Lung (tissue), 12 donors: Measurements from ENCODE around the gene COL25A1. TPM values are rescaled to one million over a fixed set of nuclear protein-coding genes. Genes with fewer than 3 reads are reported as not detected.

ENCODE experiments used
- ATAC-seq: fragments of 200-7000 bp; cut with Tn5 transposase; one replicate; pipeline ENCODE4 v1.9.1; 2020; ENCODE audit warnings: moderate number of reproducible peaks; ENCODE audit not compliant: insufficient read depth, low FRiP score
- DNase-seq, 3 donors: peaks; one replicate each; pipeline ENCODE4 v3.0.0-alpha.2; 2013 to 2017
- H3K27ac ChIP-seq, 2 donors: one replicate each; pipeline ENCODE4 v1.5.1; 2013; ENCODE audit warnings: mild to moderate bottlenecking in 2 of 2, moderate library complexity in 2 of 2, control low read depth in 1 of 2, inconsistent platforms in 1 of 2, low read depth in 1 of 2, low read length in 1 of 2
- H3K27me3 ChIP-seq, 3 donors: one replicate each; pipeline ENCODE4 v1.5.1; 2013; ENCODE audit warnings: low read length in 2 of 3; ENCODE audit not compliant: control insufficient read depth in 3 of 3, insufficient read depth in 3 of 3
- H3K36me3 ChIP-seq, 4 donors: one replicate each; pipeline ENCODE4 v1.5.1; 2013; ENCODE audit warnings: low read length in 4 of 4, mild to moderate bottlenecking in 1 of 4, moderate library complexity in 1 of 4; ENCODE audit not compliant: control insufficient read depth in 4 of 4, insufficient read depth in 4 of 4
- H3K4me1 ChIP-seq, 5 donors: one replicate each; pipeline ENCODE4 v1.5.1; 2013; ENCODE audit warnings: low read length in 5 of 5, mild to moderate bottlenecking in 2 of 5, moderate library complexity in 1 of 5; ENCODE audit not compliant: control insufficient read depth in 5 of 5, insufficient read depth in 5 of 5
- H3K4me3 ChIP-seq: one replicate; pipeline ENCODE4 v1.5.1; 2013; ENCODE audit warnings: mild to moderate bottlenecking, control low read depth, moderate library complexity
- H3K9ac ChIP-seq, 2 donors: one replicate each; pipeline ENCODE4 v1.5.1; 2013; ENCODE audit warnings: low read length in 2 of 2, control low read depth in 1 of 2; ENCODE audit not compliant: insufficient read depth in 1 of 2
- H3K9me3 ChIP-seq, 4 donors: one replicate each; pipeline ENCODE4 v1.5.1; 2013; ENCODE audit warnings: low read length in 3 of 4, mild to moderate bottlenecking in 1 of 4, moderate library complexity in 1 of 4; ENCODE audit not compliant: control insufficient read depth in 4 of 4, insufficient read depth in 3 of 4
- WGBS, 2 donors: extraction: QIAGEN DNeasy Blood & Tissue Kit; methylation state at CpG; one replicate each; pipeline ENCODE4 v1.1.7; 2013; 5-methylcytosine and 5-hydroxymethylcytosine counted together
- polyA plus RNA-seq, 2 donors: library from polyadenylated mRNA; stranded (reverse); fragments of 200-250 nt; gene quantifications; one replicate each; pipeline ENCODE4 v1.2.1, GENCODE V29; 2013
- total RNA-seq, 2 donors: library from RNA; depleted of rRNA in 1 of 2; stranded (reverse); fragments of >200 nt in 1 of 2; gene quantifications; one replicate each; pipeline ENCODE4 v1.2.1, GENCODE V29; 2014 to 2021
- TF ChIP-seq, protein P1 (sequence below): IDR thresholded peaks from 2 replicates; pipeline ENCODE4 v1.5.1; 2012; ENCODE audit warnings: mild to moderate bottlenecking; ENCODE audit errors: control extremely low read depth, extremely low read depth
- donor health status: control.
- donor health status: control.
- donor health status: Bipolar disorder and iron deficiency.
- donor health status: healthy.
- donor health status: DM: yes; HTN: yes; CAD: no.

The COL25A1 gene
- total and polyA plus RNA-seq, 4 donors = 0.06 to 3.5 (median 1.8) TPM

DNA sequence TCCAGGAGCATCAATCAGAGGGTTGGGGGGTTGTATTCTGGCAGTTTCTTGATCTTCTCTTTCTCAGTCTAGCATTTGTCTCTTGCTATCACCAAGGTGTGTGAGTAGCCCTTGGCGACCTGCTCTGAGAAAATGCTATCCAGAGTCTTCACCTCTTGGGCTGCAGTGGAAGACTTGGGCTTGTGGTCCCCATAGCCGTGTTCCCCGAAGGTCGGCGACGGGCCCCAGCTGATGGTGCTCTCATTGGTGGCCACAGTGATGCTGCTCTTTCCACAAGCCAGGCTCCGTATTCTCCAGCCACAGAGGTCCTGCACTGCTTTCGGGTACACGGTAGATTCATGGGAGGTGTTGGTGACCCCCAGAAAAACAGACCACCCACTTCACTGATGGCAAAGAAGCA lies 513.7 kb downstream of the COL25A1 start:
- no peak overlapping the region for H3K27ac ChIP-seq
- H3K36me3 ChIP-seq = no peaks in the 10 kb centered on the region
- no peak overlapping the region for H3K4me3 ChIP-seq
- no peaks in the 10 kb centered on the region for H3K27me3 ChIP-seq
- no peak for ATAC-seq
- WGBS, 2 donors = 96 to 98% methylated on average over 9 of the region's 9 CpGs
- TF ChIP-seq, protein P1, sequence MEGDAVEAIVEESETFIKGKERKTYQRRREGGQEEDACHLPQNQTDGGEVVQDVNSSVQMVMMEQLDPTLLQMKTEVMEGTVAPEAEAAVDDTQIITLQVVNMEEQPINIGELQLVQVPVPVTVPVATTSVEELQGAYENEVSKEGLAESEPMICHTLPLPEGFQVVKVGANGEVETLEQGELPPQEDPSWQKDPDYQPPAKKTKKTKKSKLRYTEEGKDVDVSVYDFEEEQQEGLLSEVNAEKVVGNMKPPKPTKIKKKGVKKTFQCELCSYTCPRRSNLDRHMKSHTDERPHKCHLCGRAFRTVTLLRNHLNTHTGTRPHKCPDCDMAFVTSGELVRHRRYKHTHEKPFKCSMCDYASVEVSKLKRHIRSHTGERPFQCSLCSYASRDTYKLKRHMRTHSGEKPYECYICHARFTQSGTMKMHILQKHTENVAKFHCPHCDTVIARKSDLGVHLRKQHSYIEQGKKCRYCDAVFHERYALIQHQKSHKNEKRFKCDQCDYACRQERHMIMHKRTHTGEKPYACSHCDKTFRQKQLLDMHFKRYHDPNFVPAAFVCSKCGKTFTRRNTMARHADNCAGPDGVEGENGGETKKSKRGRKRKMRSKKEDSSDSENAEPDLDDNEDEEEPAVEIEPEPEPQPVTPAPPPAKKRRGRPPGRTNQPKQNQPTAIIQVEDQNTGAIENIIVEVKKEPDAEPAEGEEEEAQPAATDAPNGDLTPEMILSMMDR = no peak
- no peak for DNase-seq
- H3K9me3 ChIP-seq = no peaks in the 10 kb centered on the region
- no peaks in the 10 kb centered on the region for H3K4me1 ChIP-seq
- H3K9ac ChIP-seq = no peak overlapping the region

- Histone ChIP-seq H3K9me3 (no peaks in the 10 kb centered on the region), H3K36me3 (no peaks in the 10 kb centered on the region), H3K9ac (no peak overlapping the region), H3K4me3 (no peak overlapping the region), H3K4me1 (no peaks in the 10 kb centered on the region), H3K27me3 (no peaks in the 10 kb centered on the region), H3K27ac (no peak overlapping the region)
- WGBS, 2 donors = 95% methylated on average over 16 of the region's 16 CpGs
- TF ChIP-seq, protein P1 = no peak
- ATAC-seq (no peak), DNase-seq (no peak)
These were observed 514.7 kb downstream of the COL25A1 start for GRCh38 chr4:108787724-108788123.

- Histone ChIP-seq H3K9me3 (no peaks in the 10 kb centered on the region), H3K36me3 (no peaks in the 10 kb centered on the region), H3K4me3 (no peak overlapping the region), H3K27me3 (no peaks in the 10 kb centered on the region), H3K4me1 (no peaks in the 10 kb centered on the region), H3K27ac (no peak overlapping the region), H3K9ac (no peak overlapping the region)
- TF ChIP-seq, protein P1 = no peak
- WGBS, 2 donors = 89 to 91% methylated on average over 14 of the region's 14 CpGs
- DNase-seq = no peak
- no peak for ATAC-seq
These were observed 515.4 kb downstream of the COL25A1 start for GRCh38 chr4:108787106-108787505.

- no peaks in the 10 kb centered on the region for H3K36me3 ChIP-seq
- H3K4me1 ChIP-seq = no peaks in the 10 kb centered on the region
- WGBS, 2 donors = 80 to 91% methylated on average over 8 of the region's 8 CpGs
- H3K27ac ChIP-seq = no peak overlapping the region
- no peak overlapping the region for H3K4me3 ChIP-seq
- H3K9ac ChIP-seq = no peak overlapping the region
- ATAC-seq (no peak), DNase-seq (no peak)
- TF ChIP-seq, protein P1 = no peak
- no peaks in the 10 kb centered on the region for H3K27me3 ChIP-seq
- no peaks in the 10 kb centered on the region for H3K9me3 ChIP-seq
These were observed 516.1 kb downstream of the COL25A1 start for GRCh38 chr4:108786351-108786750.
